ENCODE results near the gene RELB. TPM values are rescaled to one million over a fixed set of nuclear protein-coding genes. Genes with fewer than 3 reads are reported as not detected.
A peak's percentile ranks its signal among the peaks of the same experiment; 100 is the strongest.

RELB gene
- total and polyA plus RNA-seq, 2 donors from 2014 or later: 10.3 to 30.6 TPM

GRCh38 chr19:45011959-45012358, 10.7 kb downstream of the RELB start:
- no peak for TF ChIP-seq CTCF (IDR thresholded peaks at IDR 0.05; ENCODE audit: borderline replicate concordance, extremely low read depth, insufficient read depth)
- intact Hi-C loops (cut with DNase I): no loop called here
- Histone ChIP-seq H3K27ac (ENCODE audit: low read depth in 2 of 2, low read length in 2 of 2) (no peak overlapping the region), H3K4me3 (ENCODE audit: low read length in 3 of 3) (no peak overlapping the region), H3K9ac (ENCODE audit: low read length in 3 of 3) (no peak overlapping the region), H3K36me3 (ENCODE audit: control insufficient read depth in 2 of 3, insufficient read depth in 3 of 3, low read length in 3 of 3) (peaks cover 0 to 2% (median 0%) of the 10 kb centered on the region in 3 donors), H3K9me3 (ENCODE audit: control insufficient read depth in 2 of 3, insufficient read depth in 1 of 3, low read length in 3 of 3) (no peaks in the 10 kb centered on the region), H3K27me3 (ENCODE audit: control insufficient read depth, insufficient read depth, low read length) (no peaks in the 10 kb centered on the region), H3K4me1 (ENCODE audit: control insufficient read depth in 2 of 3, insufficient read depth in 2 of 3, low read depth in 1 of 3, low read length in 3 of 3) (no peaks in the 10 kb centered on the region)
- DNase-seq (peak in 1 of 5 donors; percentile 70), FAIRE-seq (no peak)

DNA sequence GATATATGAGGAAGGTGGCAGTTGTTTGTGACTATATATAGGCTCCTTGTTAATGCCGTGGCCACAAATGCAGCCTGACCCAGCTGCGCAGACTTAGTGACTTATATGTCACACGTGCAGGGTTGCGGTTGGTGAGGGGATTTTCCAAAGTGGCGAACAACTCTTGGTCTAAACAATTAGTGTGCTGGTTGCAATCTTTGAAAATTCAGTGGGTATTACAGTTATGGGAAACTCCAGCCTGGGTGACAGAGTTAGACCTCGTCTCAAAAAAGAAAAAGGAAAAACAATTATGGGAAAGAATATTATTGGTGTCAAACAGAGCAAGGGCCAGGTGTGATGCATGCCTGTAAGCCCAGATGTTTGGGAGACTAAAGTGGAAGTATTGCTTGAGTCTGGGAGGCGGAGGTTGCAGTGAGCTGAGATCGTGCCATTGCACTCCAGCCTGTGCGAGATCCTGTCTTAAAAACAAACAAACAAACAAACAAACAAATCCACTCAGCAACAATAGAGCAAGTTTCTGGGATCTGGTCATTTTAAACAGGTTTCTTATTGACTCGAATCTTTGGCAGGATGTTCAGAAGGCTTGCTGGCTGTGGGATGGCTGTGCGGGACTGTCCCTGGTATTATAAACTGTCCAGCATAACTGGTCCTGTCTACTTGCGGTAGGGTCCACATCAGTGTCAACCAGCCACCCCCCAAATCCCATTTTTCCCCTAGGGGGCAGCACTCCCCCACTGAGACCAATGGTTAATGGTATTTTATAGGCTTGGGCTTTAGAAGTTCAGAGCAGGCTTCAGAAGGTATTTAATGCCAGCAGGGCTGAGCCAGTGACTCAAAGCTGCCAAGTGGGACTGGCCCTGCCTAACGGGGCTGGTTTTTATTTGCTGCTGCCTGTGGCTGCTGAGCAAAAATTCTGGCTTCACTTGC, 15.4 kb downstream of the RELB start:
- Histone ChIP-seq H3K4me3 (ENCODE audit: low read length in 3 of 3) (no peak overlapping the region), H3K36me3 (ENCODE audit: control insufficient read depth in 2 of 3, insufficient read depth in 3 of 3, low read length in 3 of 3) (peaks cover 0 to 2% (median 0%) of the 10 kb centered on the region in 3 donors), H3K9me3 (ENCODE audit: control insufficient read depth in 2 of 3, insufficient read depth in 1 of 3, low read length in 3 of 3) (no peaks in the 10 kb centered on the region), H3K27ac (ENCODE audit: low read depth in 2 of 2, low read length in 2 of 2) (no peak overlapping the region), H3K9ac (ENCODE audit: low read length in 3 of 3) (no peak overlapping the region), H3K4me1 (ENCODE audit: control insufficient read depth in 2 of 3, insufficient read depth in 2 of 3, low read depth in 1 of 3, low read length in 3 of 3) (no peaks in the 10 kb centered on the region), H3K27me3 (ENCODE audit: control insufficient read depth, insufficient read depth, low read length) (no peaks in the 10 kb centered on the region)
- intact Hi-C loops (cut with DNase I): no loop called here
- peak; percentile 47 for TF ChIP-seq CTCF (IDR thresholded peaks at IDR 0.05; ENCODE audit: borderline replicate concordance, extremely low read depth, insufficient read depth)
- DNase-seq (peak in 3 of 5 donors; percentile 63 to 72 (median 72)), FAIRE-seq (no peak)

- FAIRE-seq (no peak), DNase-seq (no peak)
- intact Hi-C loops (cut with DNase I): no loop called here
- no peaks in the 10 kb centered on the region for H3K9me3 ChIP-seq (ENCODE audit: control insufficient read depth in 2 of 3, insufficient read depth in 1 of 3, low read length in 3 of 3)
- H3K36me3 ChIP-seq (ENCODE audit: control insufficient read depth in 2 of 3, insufficient read depth in 3 of 3, low read length in 3 of 3): peaks cover 0 to 2% (median 0%) of the 10 kb centered on the region in 3 donors
- TF ChIP-seq CTCF (IDR thresholded peaks at IDR 0.05; ENCODE audit: borderline replicate concordance, extremely low read depth, insufficient read depth): no peak
- no peak overlapping the region for H3K4me3 ChIP-seq (ENCODE audit: low read length in 3 of 3)
- no peaks in the 10 kb centered on the region for H3K4me1 ChIP-seq (ENCODE audit: control insufficient read depth in 2 of 3, insufficient read depth in 2 of 3, low read depth in 1 of 3, low read length in 3 of 3)
- H3K9ac ChIP-seq (ENCODE audit: low read length in 3 of 3): no peak overlapping the region
- no peak overlapping the region for H3K27ac ChIP-seq (ENCODE audit: low read depth in 2 of 2, low read length in 2 of 2)
- H3K27me3 ChIP-seq (ENCODE audit: control insufficient read depth, insufficient read depth, low read length): no peaks in the 10 kb centered on the region
These were observed 17.9 kb downstream of the RELB start for GRCh38 chr19:45019187-45019586.

All from kidney (tissue), 14 donors.